ENCODE measurements around the gene FOXO3.

The FOXO3 gene

DNA sequence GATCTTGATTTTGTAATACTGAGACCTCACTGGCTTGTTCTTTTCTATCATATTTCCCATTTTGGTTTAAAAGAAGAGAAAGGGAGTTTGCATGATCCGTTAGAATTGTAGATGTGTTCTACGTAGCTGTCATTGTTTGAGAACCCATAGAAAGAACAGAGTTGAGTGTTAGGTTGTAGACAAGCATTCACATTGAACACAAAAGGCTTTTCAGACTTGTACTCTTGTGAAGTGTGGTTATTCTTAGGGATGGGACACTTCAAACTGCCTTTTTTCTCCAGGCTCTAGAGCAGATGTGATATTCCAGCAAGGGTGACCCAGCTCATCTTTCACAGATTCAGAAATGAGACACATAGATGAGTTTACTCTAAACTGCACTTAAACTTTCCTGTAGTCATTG, 19.9 kb downstream of the FOXO3 start:
- 94% methylated on average over 2 of the region's 2 CpGs for WGBS (ENCODE audit: insufficient coverage)
- peak overlapping the region in 3 of 7 experiments; percentile 48 to 70 (median 69) for H3K4me3 ChIP-seq (ENCODE audit: control insufficient read depth in 1 of 7, extremely low read depth in 1 of 7, insufficient read depth in 4 of 7, low read depth in 2 of 7, low read length in 6 of 7)
- no peak overlapping the region for H3K27ac ChIP-seq (ENCODE audit: insufficient read depth in 1 of 2, low read depth in 1 of 2, low read length in 2 of 2, poor library complexity in 1 of 2, severe bottlenecking in 2 of 2)
- no peaks in the 10 kb centered on the region for H3K9me3 ChIP-seq (ENCODE audit: control extremely low read depth in 1 of 5, control insufficient read depth in 4 of 5, insufficient read depth in 2 of 5, low read depth in 1 of 5, low read length in 4 of 5)
- no peaks in the 10 kb centered on the region for H3K27me3 ChIP-seq (replicated peaks in 2 of 5; ENCODE audit: control insufficient read depth in 4 of 5, insufficient read depth in 5 of 5, low read length in 4 of 5)
- POLR2A ChIA-PET, result no interaction called here
- DNase-seq, result no peak
- H3K4me1 ChIP-seq (ENCODE audit: control extremely low read depth in 1 of 4, control insufficient read depth in 4 of 4, insufficient read depth in 4 of 4, low read length in 3 of 4), result peaks cover 24 to 38% (median 32%) of the 10 kb centered on the region in 4 experiments
- peaks cover 10 to 19% (median 11%) of the 10 kb centered on the region in 4 experiments for H3K36me3 ChIP-seq (ENCODE audit: control insufficient read depth in 4 of 4, insufficient read depth in 4 of 4, low read length in 3 of 4)
- CTCF ChIA-PET, result interaction anchor here (0.8 to 1.6 kb wide), 3 partner anchors 10 to 19 kb away, joined by 4 to 5 read pairs (median 5); no protein-coding TSS in a partner anchor

- Histone ChIP-seq H3K27me3 (replicated peaks in 2 of 5; ENCODE audit: control insufficient read depth in 4 of 5, insufficient read depth in 5 of 5, low read length in 4 of 5) (no peaks in the 10 kb centered on the region), H3K9me3 (ENCODE audit: control extremely low read depth in 1 of 5, control insufficient read depth in 4 of 5, insufficient read depth in 2 of 5, low read depth in 1 of 5, low read length in 4 of 5) (no peaks in the 10 kb centered on the region), H3K4me3 (ENCODE audit: control insufficient read depth in 1 of 7, extremely low read depth in 1 of 7, insufficient read depth in 4 of 7, low read depth in 2 of 7, low read length in 6 of 7) (peak overlapping the region in 6 of 7 experiments; percentile 7 to 70 (median 34)), H3K27ac (ENCODE audit: insufficient read depth in 1 of 2, low read depth in 1 of 2, low read length in 2 of 2, poor library complexity in 1 of 2, severe bottlenecking in 2 of 2) (no peak overlapping the region), H3K4me1 (ENCODE audit: control extremely low read depth in 1 of 4, control insufficient read depth in 4 of 4, insufficient read depth in 4 of 4, low read length in 3 of 4) (peaks cover 18 to 33% (median 25%) of the 10 kb centered on the region in 4 experiments), H3K36me3 (ENCODE audit: control insufficient read depth in 4 of 4, insufficient read depth in 4 of 4, low read length in 3 of 4) (peaks cover 8 to 19% (median 11%) of the 10 kb centered on the region in 4 experiments)
- WGBS (ENCODE audit: insufficient coverage), result no CpG with 5 or more reads among the region's 3 CpGs
- ChIA-PET POLR2A (no interaction called here), CTCF (interaction anchor here (0.9 to 1.6 kb wide), 3 partner anchors 11 to 19 kb away, joined by 3 to 5 read pairs (median 5); no protein-coding TSS in a partner anchor)
- peak; percentile 58 to 84 (median 80) for DNase-seq
Measured at GRCh38 chr6:108581237-108581931, 20.7 kb downstream of the FOXO3 start.

- peaks cover 8 to 19% (median 11%) of the 10 kb centered on the region in 4 experiments for H3K36me3 ChIP-seq (ENCODE audit: control insufficient read depth in 4 of 4, insufficient read depth in 4 of 4, low read length in 3 of 4)
- DNase-seq, result no peak
- H3K4me3 ChIP-seq (ENCODE audit: control insufficient read depth in 1 of 7, extremely low read depth in 1 of 7, insufficient read depth in 4 of 7, low read depth in 2 of 7, low read length in 6 of 7), result peak overlapping the region in 2 of 7 experiments; percentile 69 to 70
- ChIA-PET POLR2A (no interaction called here), CTCF (interaction anchor here (0.9 kb wide), 1 partner anchor 11 kb away, joined by 3 read pairs; no protein-coding TSS in a partner anchor)
- WGBS (ENCODE audit: insufficient coverage), result no CpG with 5 or more reads among the region's 1 CpG
- H3K4me1 ChIP-seq (ENCODE audit: control extremely low read depth in 1 of 4, control insufficient read depth in 4 of 4, insufficient read depth in 4 of 4, low read length in 3 of 4), result peaks cover 13 to 27% (median 22%) of the 10 kb centered on the region in 4 experiments
- no peak overlapping the region for H3K27ac ChIP-seq (ENCODE audit: insufficient read depth in 1 of 2, low read depth in 1 of 2, low read length in 2 of 2, poor library complexity in 1 of 2, severe bottlenecking in 2 of 2)
- no peaks in the 10 kb centered on the region for H3K9me3 ChIP-seq (ENCODE audit: control extremely low read depth in 1 of 5, control insufficient read depth in 4 of 5, insufficient read depth in 2 of 5, low read depth in 1 of 5, low read length in 4 of 5)
- H3K27me3 ChIP-seq (replicated peaks in 2 of 5; ENCODE audit: control insufficient read depth in 4 of 5, insufficient read depth in 5 of 5, low read length in 4 of 5), result no peaks in the 10 kb centered on the region
Measured at GRCh38 chr6:108581932-108582475, 21.3 kb downstream of the FOXO3 start.

DNA sequence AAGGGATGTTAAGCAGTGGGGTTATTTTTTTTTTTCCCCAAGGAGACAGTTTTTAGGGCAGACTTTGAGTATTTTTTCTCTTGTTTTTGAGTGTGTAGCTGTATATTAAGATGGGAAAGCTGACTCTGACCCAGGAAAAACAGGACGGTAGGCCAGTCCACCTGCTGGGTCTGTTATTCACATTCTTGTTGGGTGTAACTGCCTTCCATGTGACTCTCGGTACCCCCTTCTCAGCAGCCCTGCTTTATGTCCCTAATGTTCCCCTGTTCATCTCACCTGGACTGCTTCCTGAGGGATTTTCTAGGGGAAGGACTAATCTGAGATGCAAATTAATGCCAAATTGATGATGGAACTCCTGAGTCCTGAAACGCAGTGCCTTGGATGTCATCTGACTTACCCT, 21.9 kb downstream of the FOXO3 start:
- WGBS (ENCODE audit: insufficient coverage), result 100% methylated on average over 3 of the region's 3 CpGs
- no peaks in the 10 kb centered on the region for H3K27me3 ChIP-seq (replicated peaks in 2 of 5; ENCODE audit: control insufficient read depth in 4 of 5, insufficient read depth in 5 of 5, low read length in 4 of 5)
- peaks cover 8 to 19% (median 11%) of the 10 kb centered on the region in 4 experiments for H3K36me3 ChIP-seq (ENCODE audit: control insufficient read depth in 4 of 4, insufficient read depth in 4 of 4, low read length in 3 of 4)
- no peak overlapping the region for H3K4me3 ChIP-seq (ENCODE audit: control insufficient read depth in 1 of 7, extremely low read depth in 1 of 7, insufficient read depth in 4 of 7, low read depth in 2 of 7, low read length in 6 of 7)
- ChIA-PET CTCF (interaction anchor here (1.2 to 1.4 kb wide), 2 partner anchors 10 to 253 kb away, joined by 3 to 4 read pairs; no protein-coding TSS in a partner anchor), POLR2A (no interaction called here)
- peaks cover 13 to 28% (median 22%) of the 10 kb centered on the region in 4 experiments for H3K4me1 ChIP-seq (ENCODE audit: control extremely low read depth in 1 of 4, control insufficient read depth in 4 of 4, insufficient read depth in 4 of 4, low read length in 3 of 4)
- H3K27ac ChIP-seq (ENCODE audit: insufficient read depth in 1 of 2, low read depth in 1 of 2, low read length in 2 of 2, poor library complexity in 1 of 2, severe bottlenecking in 2 of 2), result no peak overlapping the region
- no peaks in the 10 kb centered on the region for H3K9me3 ChIP-seq (ENCODE audit: control extremely low read depth in 1 of 5, control insufficient read depth in 4 of 5, insufficient read depth in 2 of 5, low read depth in 1 of 5, low read length in 4 of 5)
- DNase-seq, result no peak

GRCh38 chr6:108584323-108584722, 23.6 kb downstream of the FOXO3 start:
- H3K9me3 ChIP-seq (ENCODE audit: control extremely low read depth in 1 of 5, control insufficient read depth in 4 of 5, insufficient read depth in 2 of 5, low read depth in 1 of 5, low read length in 4 of 5), result no peaks in the 10 kb centered on the region
- H3K4me1 ChIP-seq (ENCODE audit: control extremely low read depth in 1 of 4, control insufficient read depth in 4 of 4, insufficient read depth in 4 of 4, low read length in 3 of 4), result peaks cover 14 to 42% (median 34%) of the 10 kb centered on the region in 4 experiments
- no peak for DNase-seq
- H3K27me3 ChIP-seq (replicated peaks in 2 of 5; ENCODE audit: control insufficient read depth in 4 of 5, insufficient read depth in 5 of 5, low read length in 4 of 5), result no peaks in the 10 kb centered on the region
- H3K36me3 ChIP-seq (ENCODE audit: control insufficient read depth in 4 of 4, insufficient read depth in 4 of 4, low read length in 3 of 4), result peaks cover 0 to 8% (median 2%) of the 10 kb centered on the region in 4 experiments
- no peak overlapping the region for H3K4me3 ChIP-seq (ENCODE audit: control insufficient read depth in 1 of 7, extremely low read depth in 1 of 7, insufficient read depth in 4 of 7, low read depth in 2 of 7, low read length in 6 of 7)
- 100% methylated on average over 4 of the region's 5 CpGs for WGBS (ENCODE audit: insufficient coverage)
- ChIA-PET CTCF (no interaction called here), POLR2A (no interaction called here)
- H3K27ac ChIP-seq (ENCODE audit: insufficient read depth in 1 of 2, low read depth in 1 of 2, low read length in 2 of 2, poor library complexity in 1 of 2, severe bottlenecking in 2 of 2), result no peak overlapping the region

- Histone ChIP-seq H3K36me3 (ENCODE audit: control insufficient read depth in 4 of 4, insufficient read depth in 4 of 4, low read length in 3 of 4) (peaks cover 0 to 2% (median under 1%) of the 10 kb centered on the region in 4 experiments), H3K27me3 (replicated peaks in 2 of 5; ENCODE audit: control insufficient read depth in 4 of 5, insufficient read depth in 5 of 5, low read length in 4 of 5) (no peaks in the 10 kb centered on the region), H3K4me3 (ENCODE audit: control insufficient read depth in 1 of 7, extremely low read depth in 1 of 7, insufficient read depth in 4 of 7, low read depth in 2 of 7, low read length in 6 of 7) (no peak overlapping the region), H3K9me3 (ENCODE audit: control extremely low read depth in 1 of 5, control insufficient read depth in 4 of 5, insufficient read depth in 2 of 5, low read depth in 1 of 5, low read length in 4 of 5) (no peaks in the 10 kb centered on the region), H3K4me1 (ENCODE audit: control extremely low read depth in 1 of 4, control insufficient read depth in 4 of 4, insufficient read depth in 4 of 4, low read length in 3 of 4) (peaks cover 19 to 46% (median 39%) of the 10 kb centered on the region in 4 experiments), H3K27ac (ENCODE audit: insufficient read depth in 1 of 2, low read depth in 1 of 2, low read length in 2 of 2, poor library complexity in 1 of 2, severe bottlenecking in 2 of 2) (no peak overlapping the region)
- DNase-seq, result no peak
- ChIA-PET POLR2A (no interaction called here), CTCF (interaction anchor here (1.9 kb wide), 1 partner anchor 8 kb away, joined by 8 read pairs; no protein-coding TSS in a partner anchor)
- 100% methylated on average over 1 of the region's 2 CpGs for whole genome bisulfite sequencing (ENCODE audit: insufficient coverage)
Measured at GRCh38 chr6:108585359-108585758, 24.6 kb downstream of the FOXO3 start.
